ENCODE results near the gene ACKR3.

Gene ACKR3

DNA sequence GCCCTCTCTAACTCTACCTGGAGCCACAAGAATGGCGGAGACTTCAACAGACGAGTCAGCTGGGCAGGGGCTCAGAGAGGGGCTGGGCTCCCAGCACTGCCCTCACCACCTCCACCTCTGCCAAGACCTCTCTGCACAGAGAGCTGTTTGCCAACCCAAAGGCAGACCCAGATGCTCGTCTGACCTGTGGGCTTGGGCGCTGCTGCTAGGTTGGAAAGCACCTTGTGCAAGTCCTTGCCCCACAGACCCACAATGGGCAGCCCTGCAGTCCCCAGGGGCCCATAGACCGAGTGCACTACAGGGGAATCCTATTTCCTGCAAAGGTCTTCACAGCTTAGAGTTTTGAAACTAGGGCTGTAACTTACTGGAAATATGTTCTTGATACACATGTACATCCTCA lies 13.3 kb downstream of the ACKR3 start:
- TF ChIP-seq, protein P1, sequence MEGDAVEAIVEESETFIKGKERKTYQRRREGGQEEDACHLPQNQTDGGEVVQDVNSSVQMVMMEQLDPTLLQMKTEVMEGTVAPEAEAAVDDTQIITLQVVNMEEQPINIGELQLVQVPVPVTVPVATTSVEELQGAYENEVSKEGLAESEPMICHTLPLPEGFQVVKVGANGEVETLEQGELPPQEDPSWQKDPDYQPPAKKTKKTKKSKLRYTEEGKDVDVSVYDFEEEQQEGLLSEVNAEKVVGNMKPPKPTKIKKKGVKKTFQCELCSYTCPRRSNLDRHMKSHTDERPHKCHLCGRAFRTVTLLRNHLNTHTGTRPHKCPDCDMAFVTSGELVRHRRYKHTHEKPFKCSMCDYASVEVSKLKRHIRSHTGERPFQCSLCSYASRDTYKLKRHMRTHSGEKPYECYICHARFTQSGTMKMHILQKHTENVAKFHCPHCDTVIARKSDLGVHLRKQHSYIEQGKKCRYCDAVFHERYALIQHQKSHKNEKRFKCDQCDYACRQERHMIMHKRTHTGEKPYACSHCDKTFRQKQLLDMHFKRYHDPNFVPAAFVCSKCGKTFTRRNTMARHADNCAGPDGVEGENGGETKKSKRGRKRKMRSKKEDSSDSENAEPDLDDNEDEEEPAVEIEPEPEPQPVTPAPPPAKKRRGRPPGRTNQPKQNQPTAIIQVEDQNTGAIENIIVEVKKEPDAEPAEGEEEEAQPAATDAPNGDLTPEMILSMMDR (IDR thresholded peaks at IDR 0.05; ENCODE audit: low read depth, low read length, missing control alignments): no peak
- DNase-seq (ENCODE audit: low read depth): no peak
- H3K4me3 ChIP-seq (ENCODE audit: low read depth, low read length): no peak overlapping the region

DNA sequence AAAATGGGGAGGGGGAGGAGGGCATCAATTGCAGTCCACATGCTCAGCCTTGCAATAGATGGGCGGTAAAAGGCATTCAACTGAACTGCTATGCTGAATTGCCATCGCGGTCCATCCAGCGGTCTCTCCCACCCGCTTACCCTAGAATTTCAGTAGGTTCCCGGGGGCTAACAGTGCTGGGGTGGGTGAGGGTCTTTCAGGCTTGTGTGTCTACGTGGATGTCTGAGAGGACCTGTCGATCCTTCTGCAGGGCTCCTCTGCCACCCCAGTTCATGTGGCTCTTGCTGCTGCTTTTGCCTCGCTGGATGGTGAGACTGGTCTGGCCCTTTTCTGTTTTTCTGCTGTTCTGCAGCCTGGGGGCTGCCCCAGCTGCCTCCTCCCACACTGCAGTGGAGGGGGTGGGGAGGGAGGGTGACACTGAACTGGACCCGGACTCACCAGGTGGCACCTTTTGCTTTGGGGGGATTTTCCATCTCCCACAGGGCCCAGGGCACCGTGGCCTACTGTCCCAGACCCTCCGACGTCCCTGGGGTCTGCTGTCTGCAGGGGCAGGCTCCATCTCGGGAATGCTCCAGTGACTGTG lies 14.1 kb downstream of the ACKR3 start:
- TF ChIP-seq, protein P1 (IDR thresholded peaks at IDR 0.05; ENCODE audit: low read depth, low read length, missing control alignments): no peak

DNA sequence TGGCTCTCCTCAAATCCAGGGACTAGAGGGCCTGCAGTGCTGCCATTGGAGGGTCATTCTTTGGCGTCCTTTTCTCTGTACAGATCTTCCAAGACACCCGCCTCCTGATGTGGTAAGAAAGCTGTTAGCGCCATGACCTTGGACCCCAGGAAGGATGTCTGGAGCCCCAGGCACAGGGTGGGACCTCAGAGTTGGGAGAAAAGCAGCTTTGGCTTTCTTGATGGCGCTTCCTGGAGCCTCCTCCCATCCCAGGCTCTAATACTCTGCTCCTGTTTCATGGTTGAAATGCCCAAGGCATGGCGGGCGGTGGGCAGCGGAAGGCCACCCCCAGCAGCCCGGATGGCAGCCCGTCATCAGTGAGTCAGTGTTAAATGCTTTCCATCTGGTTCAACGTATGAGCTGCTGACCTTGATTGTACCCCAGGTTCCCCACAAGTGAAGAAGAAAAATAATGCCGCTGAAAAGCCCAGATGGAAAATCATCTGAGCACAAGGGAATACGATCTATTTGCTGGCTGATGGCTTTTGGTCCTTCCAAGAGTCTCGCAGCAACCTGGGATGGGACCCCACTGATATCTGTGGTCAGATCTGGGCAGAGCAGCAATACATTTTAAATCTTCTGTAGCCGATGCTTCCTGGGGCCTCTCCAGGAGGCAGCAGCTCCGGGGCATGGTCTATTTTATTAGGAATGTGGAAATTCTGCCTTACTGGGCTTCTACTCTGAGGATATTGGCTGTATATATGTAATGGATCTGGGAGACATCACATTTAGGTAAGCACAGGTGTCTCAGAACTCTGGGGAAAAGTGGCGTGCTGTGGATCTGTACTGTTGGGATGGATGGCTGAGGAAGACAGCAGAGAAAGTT lies 15.1 kb downstream of the ACKR3 start:
- TF ChIP-seq, protein P1 (IDR thresholded peaks at IDR 0.05; ENCODE audit: low read depth, low read length, missing control alignments): no peak
- no peak overlapping the region for H3K4me3 ChIP-seq (ENCODE audit: low read depth, low read length)
- DNase-seq (ENCODE audit: low read depth): no peak

More for the DNA sequence above, 14.1 kb downstream of the ACKR3 start:
- no peak for DNase-seq (ENCODE audit: low read depth)
- no peak overlapping the region for H3K4me3 ChIP-seq (ENCODE audit: low read depth, low read length)

- DNase-seq (ENCODE audit: low read depth): no peak
- TF ChIP-seq, protein P1 (IDR thresholded peaks at IDR 0.05; ENCODE audit: low read depth, low read length, missing control alignments): no peak
- no peak overlapping the region for H3K4me3 ChIP-seq (ENCODE audit: low read depth, low read length)
Observed at GRCh38 chr2:236585966-236586365, 16.3 kb downstream of the ACKR3 start.

- H3K4me3 ChIP-seq (ENCODE audit: low read depth, low read length): no peak overlapping the region
- DNase-seq (ENCODE audit: low read depth): no peak
- TF ChIP-seq, protein P1 (IDR thresholded peaks at IDR 0.05; ENCODE audit: low read depth, low read length, missing control alignments): no peak
Observed at GRCh38 chr2:236587861-236588815, 18.5 kb downstream of the ACKR3 start.

- no peak overlapping the region for H3K4me3 ChIP-seq (ENCODE audit: low read depth, low read length)
- DNase-seq (ENCODE audit: low read depth): no peak
- TF ChIP-seq, protein P1 (IDR thresholded peaks at IDR 0.05; ENCODE audit: low read depth, low read length, missing control alignments): no peak
Observed at GRCh38 chr2:236588932-236589592, 19.4 kb downstream of the ACKR3 start.

All from GM12864 (cell line).